Mesodermal cell (in vitro differentiated cells): Measurements from ENCODE around the gene MRPL48.

ENCODE experiments used
- H3K27ac ChIP-seq: 2 replicates; pipeline ENCODE4 v1.7.0; 2013; ENCODE audit warnings: mild to moderate bottlenecking, low read depth, low read length, moderate library complexity; ENCODE audit not compliant: severe bottlenecking
- H3K36me3 ChIP-seq: 2 replicates; pipeline ENCODE4 v1.7.1; 2013; ENCODE audit warnings: mild to moderate bottlenecking, low read length, moderate library complexity; ENCODE audit not compliant: control insufficient read depth, insufficient read depth
- H3K4me1 ChIP-seq: one replicate; pipeline ENCODE4 v1.7.1; 2013; ENCODE audit warnings: mild to moderate bottlenecking, low read length; ENCODE audit not compliant: insufficient read depth, control insufficient read depth, poor library complexity, severe bottlenecking
- H3K4me3 ChIP-seq: 2 replicates; pipeline ENCODE4 v1.7.0; 2013; ENCODE audit warnings: low read length, control low read depth, mild to moderate bottlenecking; ENCODE audit not compliant: insufficient read depth, poor library complexity, severe bottlenecking; ENCODE audit errors: extremely low read depth
- H3K9me3 ChIP-seq: 2 replicates; pipeline ENCODE4 v1.7.1; 2013; ENCODE audit warnings: mild to moderate bottlenecking, low read length, moderate library complexity; ENCODE audit not compliant: control insufficient read depth
- WGBS, 2 experiments: methylation state at CpG; one replicate each; pipeline ENCODE4 v1.1.5; 2013; ENCODE audit warnings: missing lambda C conversion rate in 2 of 2; ENCODE audit not compliant: insufficient coverage in 2 of 2; 5-methylcytosine and 5-hydroxymethylcytosine counted together

MRPL48 gene

DNA sequence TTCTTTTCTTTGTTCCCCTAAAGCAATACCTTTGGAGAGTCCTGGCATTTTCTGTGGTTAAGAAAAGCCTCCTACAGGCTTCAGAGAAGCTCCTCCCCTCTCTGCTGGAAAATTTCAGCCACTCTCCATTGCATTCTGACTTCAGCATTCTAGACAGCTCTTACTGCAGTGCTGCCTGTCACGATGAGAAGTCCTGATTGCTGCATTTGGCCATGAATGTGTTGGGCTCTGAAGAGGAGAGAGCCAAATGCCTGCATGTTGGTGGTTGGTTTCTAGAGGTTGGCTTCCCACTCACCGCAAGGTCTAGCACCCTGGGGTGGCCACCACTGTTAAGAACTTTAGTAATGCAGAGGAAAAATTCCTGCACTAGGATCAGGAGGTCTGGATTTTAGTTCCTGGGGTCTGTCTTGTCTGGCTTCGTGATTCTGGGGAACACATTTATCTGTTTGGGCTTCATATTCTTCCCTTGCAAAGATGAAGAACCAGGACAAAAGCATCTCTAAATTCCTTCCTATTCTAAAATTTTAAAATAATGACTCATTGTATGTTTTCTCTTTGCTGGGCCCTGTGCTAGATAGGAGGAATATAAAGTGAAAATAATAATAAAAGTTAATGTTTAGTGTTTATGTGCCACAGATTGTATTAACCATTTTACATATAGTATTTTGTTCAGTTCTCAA is 50.9 kb downstream of the MRPL48 start:
- Histone ChIP-seq H3K9me3 (no peaks in the 10 kb centered on the region), H3K27ac (peak overlapping the region; percentile 51), H3K4me3 (no peak overlapping the region), H3K4me1 (peaks cover 11% of the 10 kb centered on the region), H3K36me3 (peaks cover 13% of the 10 kb centered on the region)
- WGBS, 2 experiments: 64 to 72% methylated on average over 1 to 2 of the region's 3 CpGs

DNA sequence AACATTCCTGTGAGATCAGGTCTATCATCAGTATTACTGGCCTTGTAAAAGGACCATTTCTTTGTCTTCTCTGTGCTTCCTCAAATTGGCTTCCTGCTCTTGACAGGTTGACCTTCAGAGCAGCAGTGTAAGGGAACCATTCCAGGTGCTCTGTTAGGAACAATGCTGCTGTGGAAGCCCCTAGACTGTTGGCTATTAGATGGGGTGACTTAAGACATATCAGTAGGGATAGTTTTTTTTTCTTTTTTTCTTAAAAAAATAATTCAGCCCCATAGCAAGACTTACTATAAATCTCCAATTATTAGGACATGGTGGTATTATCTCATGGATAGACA is 51.4 kb downstream of the MRPL48 start:
- Histone ChIP-seq H3K27ac (no peak overlapping the region), H3K4me3 (no peak overlapping the region), H3K4me1 (peaks cover 11% of the 10 kb centered on the region), H3K9me3 (no peaks in the 10 kb centered on the region), H3K36me3 (peaks cover 18% of the 10 kb centered on the region)

DNA sequence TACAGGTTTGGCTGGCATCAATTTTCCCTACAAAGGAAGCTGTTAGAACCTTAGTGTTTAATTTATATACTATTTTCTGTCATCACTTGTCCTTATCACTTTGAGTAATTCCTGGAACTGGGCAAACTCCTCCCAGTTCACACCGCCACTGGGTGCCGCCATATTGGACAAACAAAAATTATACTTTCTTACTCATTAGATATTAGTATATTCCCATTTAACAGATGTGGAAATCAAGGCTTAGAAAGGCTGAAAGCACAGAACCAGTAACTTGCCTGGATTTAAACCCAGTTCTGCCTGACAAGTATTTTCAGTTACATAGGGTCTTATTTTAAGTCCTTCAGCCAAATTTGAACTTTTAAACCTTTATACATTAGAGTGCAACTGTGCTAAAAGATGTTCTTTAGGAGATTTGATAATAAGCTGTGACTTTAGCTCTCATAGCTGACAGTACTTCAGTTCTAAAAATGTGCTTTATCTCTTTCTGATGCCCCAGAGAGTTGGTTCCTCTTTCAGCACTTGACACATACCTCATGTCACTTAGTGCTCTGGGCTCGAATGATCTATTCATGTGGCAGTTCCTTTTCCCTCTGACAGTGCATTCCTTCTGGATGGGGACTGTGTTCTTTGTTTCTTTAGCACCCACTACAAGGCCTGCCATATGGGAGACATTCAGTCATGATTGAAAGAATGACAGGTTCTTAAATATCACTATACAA is 63.5 kb downstream of the MRPL48 start:
- Histone ChIP-seq H3K36me3 (peaks cover 8% of the 10 kb centered on the region), H3K4me3 (no peak overlapping the region), H3K9me3 (no peaks in the 10 kb centered on the region), H3K4me1 (no peaks in the 10 kb centered on the region), H3K27ac (no peak overlapping the region)
- no CpG with 5 or more reads among the region's 3 CpGs for WGBS, 2 experiments

DNA sequence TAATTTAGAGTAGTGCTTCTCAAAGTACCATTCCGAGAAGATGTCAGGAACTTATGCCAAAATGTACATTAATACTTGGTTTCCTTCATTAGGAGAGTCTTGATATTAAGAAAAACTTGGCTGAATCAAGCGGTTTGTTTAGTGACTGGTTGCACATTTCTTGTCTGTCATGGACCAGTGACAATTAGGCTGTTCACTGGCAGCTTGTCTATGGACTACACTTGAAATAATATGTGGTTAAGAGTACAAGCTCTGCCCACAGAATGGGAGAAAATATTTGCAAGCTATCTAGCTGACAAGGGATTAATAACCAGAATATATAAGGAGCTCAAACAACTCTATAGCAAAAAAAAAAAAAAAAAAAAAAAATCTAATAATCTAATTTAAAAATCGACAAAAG is 64.4 kb downstream of the MRPL48 start:
- H3K4me3 ChIP-seq: no peak overlapping the region
- no peaks in the 10 kb centered on the region for H3K4me1 ChIP-seq
- no peak overlapping the region for H3K27ac ChIP-seq
- no peaks in the 10 kb centered on the region for H3K9me3 ChIP-seq
- WGBS, 2 experiments: 100% methylated on average over 2 of the region's 3 CpGs
- peaks cover 5% of the 10 kb centered on the region for H3K36me3 ChIP-seq

DNA sequence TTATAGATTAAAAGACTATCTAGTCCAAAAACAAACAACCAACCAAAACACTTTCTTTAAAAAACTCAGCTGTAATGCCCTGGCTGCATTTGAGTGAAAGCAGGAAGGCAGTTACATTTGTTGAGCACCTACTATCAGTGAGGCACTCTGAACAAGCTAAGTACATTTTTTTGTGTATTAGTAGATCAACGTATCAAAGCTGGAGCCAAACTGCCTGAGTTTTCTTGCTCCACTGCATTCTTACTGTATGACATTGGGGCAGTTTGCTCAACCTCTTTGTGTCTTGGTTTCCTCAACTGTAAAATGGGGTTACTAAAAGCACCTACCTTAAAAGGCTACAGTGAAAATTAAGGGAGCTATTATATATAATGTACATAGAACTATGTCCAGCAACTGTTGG is 67.0 kb downstream of the MRPL48 start:
- Histone ChIP-seq H3K9me3 (no peaks in the 10 kb centered on the region), H3K4me3 (no peak overlapping the region), H3K27ac (no peak overlapping the region), H3K36me3 (peaks cover 9% of the 10 kb centered on the region), H3K4me1 (no peaks in the 10 kb centered on the region)
- 100% methylated on average over 1 of the region's 1 CpG; no CpG with 5 or more reads in 1 of the 2 experiments for WGBS, 2 experiments

DNA sequence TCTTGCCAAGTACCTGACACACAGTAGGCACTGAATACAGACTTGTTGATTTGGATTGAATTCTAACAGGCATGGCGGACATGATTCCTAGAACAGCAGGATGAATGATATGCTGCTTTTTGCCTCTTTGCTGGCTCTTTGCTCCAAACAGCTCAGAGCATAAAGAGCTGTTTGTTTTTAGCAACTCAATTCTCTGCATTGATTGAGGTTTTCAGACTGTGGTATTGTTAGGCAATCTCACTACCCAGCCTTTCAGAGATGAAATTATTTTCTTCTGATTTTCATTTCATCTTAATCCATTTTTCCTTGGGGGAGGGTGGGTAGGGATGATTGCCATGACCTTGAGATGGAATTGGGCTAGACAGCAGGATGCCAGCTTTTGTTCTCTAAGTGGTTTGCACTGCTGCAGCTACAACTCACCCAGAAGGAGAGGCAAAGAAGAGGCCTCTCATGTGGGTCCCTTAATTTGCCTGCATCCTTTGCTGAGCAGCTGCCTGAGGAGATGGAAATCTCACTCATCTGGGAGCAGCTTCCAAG is 68.4 kb downstream of the MRPL48 start:
- WGBS, 2 experiments: 100% methylated on average over 1 of the region's 1 CpG; no CpG with 5 or more reads in 1 of the 2 experiments

DNA sequence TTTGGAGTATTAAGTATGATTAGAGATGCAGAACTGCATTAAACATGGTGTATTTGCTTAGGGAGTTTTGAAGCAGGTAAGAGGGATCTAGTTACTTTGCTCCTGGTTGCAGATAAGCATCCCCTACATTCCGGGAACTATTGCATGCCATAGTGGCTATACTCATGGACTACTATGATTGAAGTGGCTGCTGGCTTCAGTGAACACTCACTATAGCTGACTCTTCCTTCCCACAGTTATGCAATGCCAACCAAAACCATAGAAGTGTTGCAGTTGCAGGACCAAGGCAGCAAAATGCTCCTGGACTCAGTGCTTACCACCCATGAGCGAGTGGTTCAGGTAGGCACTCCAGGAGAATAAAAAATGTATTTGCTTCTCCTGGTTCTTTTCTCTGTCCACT is 72.0 kb downstream of the MRPL48 start:
- no peaks in the 10 kb centered on the region for H3K4me1 ChIP-seq
- no peak overlapping the region for H3K4me3 ChIP-seq
- peaks cover 20% of the 10 kb centered on the region for H3K36me3 ChIP-seq
- WGBS, 2 experiments: 86 to 92% methylated on average over 1 to 2 of the region's 2 CpGs
- H3K9me3 ChIP-seq: no peaks in the 10 kb centered on the region
- no peak overlapping the region for H3K27ac ChIP-seq

More for the DNA sequence above, 68.4 kb downstream of the MRPL48 start:
- Histone ChIP-seq H3K4me3 (no peak overlapping the region), H3K27ac (no peak overlapping the region), H3K9me3 (no peaks in the 10 kb centered on the region), H3K4me1 (no peaks in the 10 kb centered on the region), H3K36me3 (peaks cover 6% of the 10 kb centered on the region)

DNA sequence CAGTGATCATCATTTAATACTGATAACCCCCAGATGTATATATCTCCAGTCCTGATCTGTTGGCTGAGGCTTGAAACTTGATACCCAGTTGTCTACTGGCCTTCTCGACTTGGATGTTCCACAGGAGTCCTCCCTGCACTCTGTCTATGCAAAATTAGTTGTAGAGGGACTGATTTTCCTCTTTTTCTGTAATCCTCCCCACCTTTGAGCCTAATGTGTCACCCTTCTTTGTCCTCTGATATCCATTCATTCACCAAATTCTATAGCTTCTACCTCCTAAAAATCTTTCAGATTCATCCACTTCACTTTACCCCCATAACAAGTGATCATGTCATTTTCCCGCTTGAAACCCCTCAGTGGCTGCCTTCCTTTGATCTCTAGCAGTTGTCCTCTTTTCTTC is 72.5 kb downstream of the MRPL48 start:
- 93% methylated on average over 1 of the region's 2 CpGs; no CpG with 5 or more reads in 1 of the 2 experiments for WGBS, 2 experiments
- no peak overlapping the region for H3K4me3 ChIP-seq
- no peak overlapping the region for H3K27ac ChIP-seq
- H3K36me3 ChIP-seq: peaks cover 20% of the 10 kb centered on the region
- no peaks in the 10 kb centered on the region for H3K9me3 ChIP-seq
- H3K4me1 ChIP-seq: no peaks in the 10 kb centered on the region

DNA sequence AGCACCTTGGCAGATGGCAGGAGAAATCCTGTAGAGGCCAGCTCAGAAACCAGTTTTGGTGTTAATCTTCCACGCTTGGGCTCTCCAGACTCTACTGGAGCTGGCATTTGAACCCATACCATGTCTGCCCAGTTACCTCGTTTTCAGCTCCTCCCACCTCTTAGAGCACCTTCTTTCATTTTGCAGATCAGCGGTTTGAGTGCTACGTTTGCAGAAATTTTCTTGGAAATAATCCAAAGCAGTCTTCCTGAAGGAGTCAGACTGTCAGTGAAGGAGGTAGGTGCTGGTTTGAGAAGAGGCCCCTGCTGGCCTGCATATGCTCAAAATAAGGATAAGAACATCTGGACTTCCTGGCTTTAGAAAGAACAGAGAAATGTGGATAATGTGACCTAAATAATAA is 75.3 kb downstream of the MRPL48 start:
- Histone ChIP-seq H3K27ac (no peak overlapping the region), H3K4me1 (peaks cover 8% of the 10 kb centered on the region), H3K9me3 (no peaks in the 10 kb centered on the region), H3K4me3 (no peak overlapping the region), H3K36me3 (peaks cover 20% of the 10 kb centered on the region)
- WGBS, 2 experiments: 93 to 100% methylated on average over 2 of the region's 4 CpGs

DNA sequence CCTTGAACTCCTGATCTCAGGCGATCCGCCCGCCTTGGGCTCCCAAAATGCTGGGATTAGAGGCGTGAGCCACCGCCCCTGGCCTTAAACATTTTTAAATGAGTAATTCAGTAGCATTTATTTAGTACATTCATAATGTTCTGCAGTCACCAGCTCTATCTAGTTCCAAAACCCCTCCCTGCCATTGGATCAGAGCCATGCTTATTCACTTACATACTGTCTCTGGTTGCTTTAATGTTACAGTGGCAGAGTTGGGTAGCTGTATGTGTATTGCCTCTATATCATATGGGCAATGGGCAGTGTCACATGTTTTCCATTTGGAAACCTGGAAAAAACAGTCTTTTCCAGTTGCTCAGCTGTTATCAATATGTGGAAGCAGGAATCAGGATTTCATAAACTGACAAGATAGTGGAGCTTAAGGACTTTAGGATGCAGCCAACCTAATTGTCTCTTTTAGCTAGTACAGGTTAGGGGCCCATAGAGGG is 78.5 kb downstream of the MRPL48 start:
- peak overlapping the region; percentile 83 for H3K27ac ChIP-seq
- 100% methylated on average over 3 of the region's 5 CpGs; no CpG with 5 or more reads in 1 of the 2 experiments for WGBS, 2 experiments

DNA sequence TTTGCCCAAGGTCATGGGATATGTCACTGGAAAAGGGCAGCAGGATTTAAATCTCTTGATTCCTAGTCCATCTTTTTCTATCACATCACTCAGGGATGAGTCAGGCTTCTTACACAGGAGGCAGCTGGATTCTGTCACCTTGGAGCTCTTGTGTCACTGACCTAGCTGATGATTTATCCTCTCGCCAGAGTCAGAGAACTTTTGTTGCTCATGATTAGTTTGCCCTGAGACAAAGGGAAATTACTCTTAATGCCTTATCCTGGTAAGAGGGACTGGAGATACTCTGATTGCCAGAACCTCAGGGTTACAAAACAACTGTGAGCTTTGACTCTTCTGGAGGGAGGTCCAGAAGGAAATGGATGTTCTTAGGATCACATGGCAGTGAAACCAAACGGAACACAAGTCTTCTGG is 78.9 kb downstream of the MRPL48 start:
- peaks cover 8% of the 10 kb centered on the region for H3K4me1 ChIP-seq
- WGBS, 2 experiments: 94 to 95% methylated on average over 2 of the region's 2 CpGs
- peak overlapping the region; percentile 83 for H3K27ac ChIP-seq
- no peaks in the 10 kb centered on the region for H3K9me3 ChIP-seq
- no peak overlapping the region for H3K4me3 ChIP-seq
- peaks cover 39% of the 10 kb centered on the region for H3K36me3 ChIP-seq

More for the DNA sequence above, 78.5 kb downstream of the MRPL48 start:
- Histone ChIP-seq H3K36me3 (peaks cover 34% of the 10 kb centered on the region), H3K9me3 (no peaks in the 10 kb centered on the region), H3K4me3 (no peak overlapping the region), H3K4me1 (peaks cover 8% of the 10 kb centered on the region)
